Activated T-cell treated with anti-CD3 and anti-CD28 coated beads for 24 hours (primary cell): ENCODE results near the gene PADI2.

Source experiments
- DNase-seq: peaks from one replicate; pipeline ENCODE4 v3.0.0-alpha.2; 2020; ENCODE audit warnings: low read depth

PADI2 gene

DNA sequence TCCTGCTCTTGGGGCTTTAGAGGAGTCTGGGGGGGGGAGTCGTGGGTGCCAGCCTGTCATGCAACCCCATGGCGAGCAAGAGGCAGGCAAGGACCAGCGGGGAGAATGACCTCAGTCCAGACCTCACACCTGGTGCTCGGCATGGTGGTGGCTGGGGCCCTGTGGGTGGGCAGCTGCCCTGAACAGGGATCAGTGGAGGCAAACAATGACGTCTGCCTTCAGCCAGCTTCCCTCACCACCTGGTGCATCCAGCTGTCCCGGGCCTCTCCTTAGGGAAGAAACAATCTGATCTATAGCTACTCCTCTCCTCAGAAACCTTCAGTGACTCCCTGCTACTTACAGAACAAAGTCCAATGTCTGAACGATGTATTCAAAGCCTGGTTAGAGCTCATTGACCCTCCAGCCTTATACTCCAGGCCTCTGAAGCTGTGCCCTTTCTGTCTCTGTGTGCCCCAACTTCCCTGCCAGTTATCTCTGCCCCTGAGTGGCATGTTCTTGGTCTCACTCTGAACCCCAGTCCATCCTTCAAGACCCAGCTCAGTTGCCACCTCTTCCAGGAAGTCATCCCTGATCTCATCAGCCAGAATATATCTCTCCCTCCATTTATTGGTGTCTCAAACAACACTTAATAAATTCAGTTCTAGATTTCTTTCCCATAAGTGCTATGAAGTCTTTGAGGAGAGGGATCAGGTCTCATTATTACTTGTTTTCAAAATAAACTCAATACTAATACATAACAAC, 6.6 kb downstream of the PADI2 start:
- no peak for DNase-seq

DNA sequence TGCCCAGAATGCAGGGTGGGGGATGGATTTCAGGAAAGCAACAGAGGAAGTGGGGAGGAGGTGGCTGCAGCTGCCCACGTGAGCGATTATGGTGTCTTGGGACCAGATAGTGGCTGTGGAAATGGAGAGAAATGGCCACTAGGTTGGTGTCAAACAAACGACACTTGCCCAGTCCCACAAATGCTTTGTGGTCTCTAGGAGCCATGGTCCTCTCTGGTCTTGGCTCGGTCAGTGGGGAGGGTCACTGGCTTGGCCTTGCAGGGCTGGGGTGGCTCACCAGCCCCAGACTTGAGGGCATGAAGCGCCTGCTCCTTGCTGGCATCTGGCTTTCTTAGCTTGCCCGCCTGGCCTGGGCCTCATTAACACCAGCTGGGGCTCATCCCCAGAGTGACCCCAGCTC, 7.2 kb downstream of the PADI2 start:
- DNase-seq, result no peak

DNA sequence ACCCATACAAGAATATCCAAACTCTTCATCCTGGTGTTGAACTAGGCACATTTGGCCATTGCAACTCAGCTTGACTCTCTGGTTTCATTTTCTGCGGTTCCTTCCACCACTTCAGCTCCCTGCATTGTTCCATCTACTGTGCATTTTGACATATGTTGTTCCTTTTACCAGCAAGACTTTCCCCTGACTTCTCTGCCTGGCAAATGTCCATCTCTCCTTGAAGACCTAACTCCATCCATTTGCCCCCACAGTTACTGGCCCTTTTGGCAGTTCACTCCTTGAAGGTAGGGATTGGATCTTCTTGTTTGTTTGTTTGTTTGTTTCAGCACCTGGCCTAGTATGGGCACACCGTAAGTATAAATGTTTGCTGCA, 8.7 kb downstream of the PADI2 start:
- DNase-seq, result no peak

DNA sequence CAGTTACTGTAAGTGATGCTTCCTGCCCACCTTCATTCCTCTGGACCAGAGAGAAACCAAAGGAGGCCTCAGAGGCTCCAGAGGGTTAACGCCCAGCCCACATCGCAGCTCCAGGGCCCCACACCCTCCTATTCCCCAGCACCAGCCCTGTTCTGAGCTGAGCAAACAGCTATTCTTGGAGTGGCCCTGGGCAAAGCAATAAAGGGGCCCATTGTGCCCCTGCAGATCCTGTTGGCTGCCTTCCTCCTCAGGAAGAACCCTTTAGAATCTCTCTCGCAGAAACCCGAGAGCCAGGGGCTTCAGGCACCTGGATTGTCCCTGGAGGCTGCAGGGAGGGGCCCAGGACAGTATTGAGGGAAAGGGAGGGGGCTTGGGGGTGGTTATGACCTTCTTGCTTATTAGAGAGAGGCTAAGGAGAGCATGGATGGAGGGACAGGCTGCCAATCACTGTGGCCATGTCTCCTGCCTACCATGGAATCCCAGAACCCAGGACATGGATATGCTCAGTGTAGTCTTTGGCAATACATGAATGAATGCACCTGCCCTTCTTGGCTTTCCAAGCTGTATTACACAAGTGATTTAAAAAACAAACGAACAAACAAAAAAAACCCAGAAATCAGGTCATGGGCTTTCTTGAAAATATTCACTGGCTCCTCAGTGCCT, 9.2 kb downstream of the PADI2 start:
- no peak for DNase-seq

DNA sequence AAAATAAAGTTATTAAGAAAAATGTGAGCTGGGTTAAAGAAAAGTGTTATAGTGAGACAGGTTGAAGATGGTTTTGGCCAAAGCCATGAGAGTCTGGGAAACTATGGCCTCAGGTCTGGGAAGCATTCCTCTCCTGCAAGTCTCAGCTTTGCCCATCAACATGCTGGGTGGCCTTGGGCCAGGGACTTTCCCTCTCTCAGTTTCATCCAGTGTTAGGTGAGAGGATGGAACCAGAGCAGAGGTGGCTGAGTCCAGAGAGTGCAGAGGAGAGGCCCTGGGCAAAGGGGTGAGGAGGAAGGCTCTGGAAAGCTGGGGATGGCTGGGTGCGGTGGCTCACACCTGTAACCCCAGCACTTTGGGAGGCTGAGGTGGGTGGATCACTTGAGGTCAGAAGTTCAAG, 10.5 kb downstream of the PADI2 start:
- DNase-seq, result no peak

DNA sequence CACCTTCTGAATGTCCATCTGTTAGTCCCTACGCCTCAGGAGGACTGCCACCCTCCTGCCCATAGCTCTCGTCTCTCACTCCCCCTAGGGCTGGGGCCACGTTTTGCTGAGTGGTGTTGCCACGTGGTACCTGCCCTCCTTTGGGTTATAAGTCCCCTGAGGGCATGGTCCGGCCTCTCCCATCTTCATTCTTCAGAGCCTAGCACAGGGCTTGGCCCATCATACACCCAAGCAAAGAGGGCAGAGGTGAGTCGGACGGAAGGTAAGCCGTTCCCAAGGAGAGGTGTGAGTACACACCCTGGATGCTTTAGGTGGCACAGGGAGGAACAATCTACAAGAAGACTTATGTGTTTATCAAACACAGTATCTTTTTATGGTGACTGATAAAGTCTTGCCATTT, 10.9 kb downstream of the PADI2 start:
- DNase-seq, result no peak

DNA sequence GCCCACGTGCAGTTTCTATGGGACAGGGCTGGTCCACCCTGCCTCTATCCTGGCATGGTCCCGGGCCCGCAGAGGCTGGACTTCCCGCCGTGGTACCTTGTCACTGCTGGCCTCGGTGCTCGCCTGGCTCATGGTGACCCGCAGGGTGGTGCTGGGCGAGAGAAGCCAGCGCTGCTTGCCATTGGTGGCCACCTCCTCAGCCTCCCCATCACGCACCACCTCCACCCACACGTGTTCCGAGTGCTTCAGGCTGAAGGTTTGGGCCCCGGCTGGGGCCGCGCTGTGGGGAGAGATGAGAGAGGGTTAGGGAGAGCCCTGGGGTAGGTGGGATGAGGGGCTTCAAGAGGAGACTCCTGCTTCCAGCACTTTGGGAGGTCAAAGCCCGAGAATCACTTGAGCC, 14.5 kb downstream of the PADI2 start:
- no peak for DNase-seq

DNA sequence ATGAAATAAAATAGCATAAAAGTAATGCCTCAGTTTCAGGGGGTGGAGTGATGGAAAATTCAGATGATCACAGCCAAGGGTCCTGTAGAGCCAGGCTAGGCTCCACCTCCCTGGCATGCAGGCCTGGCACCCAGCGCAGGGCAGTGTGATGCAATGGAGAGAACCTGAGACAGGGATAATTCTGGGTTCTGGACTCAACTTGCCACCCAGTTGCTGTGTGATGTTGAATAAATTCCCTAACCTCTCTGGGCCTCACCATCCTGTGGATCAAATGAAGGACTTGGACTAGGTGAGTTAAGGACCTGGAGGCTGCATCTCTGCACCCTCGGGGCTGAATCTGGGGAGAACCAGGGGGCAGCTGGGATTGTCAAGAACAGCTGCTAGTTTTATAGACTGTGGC, 17.0 kb downstream of the PADI2 start:
- no peak for DNase-seq

DNA sequence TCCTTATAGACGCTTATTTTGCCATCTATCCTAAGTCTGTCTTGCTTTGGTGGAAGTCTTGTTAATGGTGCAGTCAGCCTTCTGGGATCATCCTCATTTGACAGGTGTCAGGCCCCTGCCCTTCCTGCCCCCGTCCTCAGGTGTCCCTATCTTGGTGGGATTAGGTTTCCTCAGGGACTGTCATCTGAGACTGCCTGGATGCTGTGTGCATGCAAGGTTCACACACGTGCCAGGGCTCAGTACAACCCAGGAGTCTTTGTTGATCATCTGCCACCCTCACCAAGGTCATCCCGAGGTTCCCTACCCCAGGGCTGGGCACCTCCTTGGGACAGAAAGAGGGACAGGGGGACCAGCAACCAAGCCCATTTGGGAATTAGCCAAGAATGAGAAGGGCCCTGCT, 18.0 kb downstream of the PADI2 start:
- no peak for DNase-seq

DNA sequence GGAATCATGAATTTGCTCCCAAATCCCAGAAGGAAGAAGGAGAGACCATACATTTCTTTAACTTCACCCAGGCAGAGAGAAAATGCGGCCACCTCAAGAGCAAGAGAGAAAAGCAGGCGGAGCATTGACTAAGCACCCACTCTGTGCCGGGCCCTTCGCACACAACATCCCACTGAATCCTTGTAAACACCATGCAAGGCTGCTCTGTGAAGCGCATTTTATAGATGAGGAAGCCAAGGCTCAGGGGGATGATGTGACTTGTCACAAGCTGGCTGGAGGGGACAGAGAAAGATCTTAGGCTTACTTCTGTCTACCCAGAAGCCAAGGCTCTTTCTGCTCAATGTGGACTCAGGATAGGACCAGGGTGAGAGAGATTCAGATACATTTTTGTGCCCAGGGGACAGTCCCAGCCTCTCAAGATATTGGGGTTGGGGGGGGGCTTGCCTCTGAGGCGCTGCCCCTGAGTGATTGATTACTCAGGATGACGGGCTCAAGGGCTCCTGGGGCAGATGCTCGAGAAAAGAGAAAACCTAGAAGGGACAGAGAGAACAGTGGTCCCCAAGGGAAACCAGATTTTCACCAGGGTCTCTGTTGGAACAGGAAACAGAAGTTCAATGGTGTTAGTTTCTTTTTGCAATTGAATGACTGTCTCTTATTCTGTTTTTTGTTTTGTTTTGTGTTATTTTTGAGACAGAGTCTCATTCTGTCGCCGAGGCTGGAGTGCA, 19.5 kb downstream of the PADI2 start:
- no peak for DNase-seq

DNA sequence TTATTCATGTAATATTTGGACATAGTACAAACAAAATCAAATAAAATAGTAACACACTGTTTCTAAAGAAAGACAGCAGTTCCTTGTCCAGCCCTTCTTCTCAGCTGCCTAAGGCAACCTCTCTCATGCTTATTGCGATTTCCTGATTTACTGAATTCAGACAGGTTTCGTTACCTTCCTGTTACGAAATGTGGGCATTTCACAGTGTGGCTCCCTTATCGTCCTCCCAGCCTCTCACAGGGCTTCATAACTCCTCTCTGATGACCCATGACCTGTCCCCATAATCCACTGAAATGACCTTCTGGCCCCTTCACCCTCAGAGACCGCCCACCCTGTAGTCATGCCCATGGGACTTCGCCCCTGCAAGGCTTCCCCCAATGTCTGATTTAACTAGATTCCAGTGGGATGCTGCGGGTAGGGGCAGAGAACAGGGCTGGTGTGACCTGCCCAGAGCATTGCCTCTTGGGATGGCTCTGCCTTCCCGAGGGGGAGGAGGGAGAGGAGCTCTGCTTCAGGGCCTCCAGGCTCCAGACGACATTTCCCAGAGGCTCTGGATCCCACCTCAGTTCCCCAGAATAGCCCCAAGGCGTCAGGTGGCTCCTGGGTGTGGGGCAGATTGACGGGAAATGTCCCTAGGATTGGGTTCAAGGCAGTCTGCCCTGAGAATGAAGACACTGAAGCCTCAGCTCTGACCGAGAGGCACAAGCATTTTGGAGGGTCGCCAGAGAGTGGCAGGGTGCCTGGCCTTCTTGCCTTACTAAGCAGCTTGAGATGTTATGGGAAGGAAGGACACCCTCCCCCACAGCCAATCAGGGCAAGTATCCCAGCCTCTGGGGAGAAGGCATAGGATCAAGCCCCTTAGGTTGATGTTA, 20.6 kb downstream of the PADI2 start:
- no peak for DNase-seq

DNA sequence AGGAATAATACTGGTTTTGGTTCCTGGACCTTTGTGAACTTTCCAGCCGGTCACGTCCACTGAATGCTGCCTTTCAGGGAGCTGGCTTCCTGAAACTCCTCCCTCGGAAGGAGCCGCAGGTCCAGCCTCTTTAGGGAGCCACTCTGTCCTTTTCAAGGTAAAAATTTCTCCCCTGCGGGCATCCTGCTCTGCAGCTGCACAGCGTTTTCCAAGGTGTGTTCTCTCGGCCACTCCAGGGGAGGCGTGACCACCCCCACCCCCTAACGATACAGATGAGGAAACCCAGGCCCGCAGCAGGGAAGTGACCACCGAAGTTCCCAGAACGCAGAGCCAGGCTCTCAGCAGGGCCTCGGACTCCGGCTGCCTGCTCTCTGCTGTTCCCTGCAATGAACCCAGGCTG, 21.5 kb downstream of the PADI2 start:
- no peak for DNase-seq

DNA sequence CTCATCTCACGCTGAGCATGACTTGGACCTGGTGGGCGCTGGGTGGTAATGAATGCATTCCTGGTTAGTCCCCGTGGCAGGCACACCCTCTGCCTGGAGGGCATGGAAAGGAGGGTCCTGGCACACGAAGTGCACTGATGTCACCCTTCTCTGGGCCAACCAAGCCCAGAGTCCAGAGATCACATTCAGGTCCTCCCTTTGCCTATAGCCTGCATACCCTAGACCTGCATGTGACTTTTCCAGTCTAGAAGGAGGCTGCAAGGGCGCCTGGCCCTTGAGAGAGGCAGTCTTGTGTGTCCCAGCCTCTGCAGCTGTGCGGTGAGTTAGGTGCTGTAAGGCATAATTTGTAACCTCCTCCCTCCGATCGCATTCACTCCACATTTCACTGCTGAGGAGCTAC, 22.1 kb downstream of the PADI2 start:
- DNase-seq, result no peak

DNA sequence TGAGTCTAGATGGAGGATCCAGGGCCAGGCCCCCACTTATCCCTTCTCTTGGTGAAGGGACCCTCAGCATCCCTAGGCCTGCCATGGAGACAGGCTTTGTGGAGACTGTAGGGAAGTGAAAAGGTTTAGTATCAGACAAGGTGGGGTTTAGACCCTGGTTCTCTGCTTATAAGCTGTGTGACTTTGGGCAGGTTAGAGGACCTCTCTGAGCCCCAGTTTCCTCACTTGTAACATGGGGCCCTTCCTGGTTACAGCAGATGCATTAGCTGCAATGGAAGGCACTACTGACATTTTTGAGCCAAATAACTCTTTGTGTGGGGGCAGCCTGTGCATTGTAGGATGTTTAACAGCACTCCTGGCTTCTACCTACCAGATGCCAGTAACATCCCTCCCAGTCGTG, 22.7 kb downstream of the PADI2 start:
- DNase-seq, result no peak

DNA sequence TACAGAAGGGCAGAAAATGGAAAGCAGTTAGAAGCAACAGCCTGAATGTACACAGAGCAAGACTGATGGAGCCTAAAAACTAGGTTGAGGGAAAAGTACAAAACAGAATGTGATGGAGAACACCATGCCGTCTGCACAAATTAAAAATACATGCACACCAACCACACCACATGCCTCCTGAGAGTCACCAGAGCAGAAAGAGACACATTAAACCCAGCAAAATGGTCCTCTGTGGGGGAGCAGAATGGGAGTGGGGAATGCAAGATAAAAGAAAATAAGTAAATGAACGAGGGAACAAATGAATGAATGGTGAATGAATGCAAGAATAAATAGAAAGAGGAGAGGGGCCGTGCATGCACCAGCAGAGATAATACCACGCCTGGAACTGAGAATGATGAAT, 24.1 kb downstream of the PADI2 start:
- no peak for DNase-seq

DNA sequence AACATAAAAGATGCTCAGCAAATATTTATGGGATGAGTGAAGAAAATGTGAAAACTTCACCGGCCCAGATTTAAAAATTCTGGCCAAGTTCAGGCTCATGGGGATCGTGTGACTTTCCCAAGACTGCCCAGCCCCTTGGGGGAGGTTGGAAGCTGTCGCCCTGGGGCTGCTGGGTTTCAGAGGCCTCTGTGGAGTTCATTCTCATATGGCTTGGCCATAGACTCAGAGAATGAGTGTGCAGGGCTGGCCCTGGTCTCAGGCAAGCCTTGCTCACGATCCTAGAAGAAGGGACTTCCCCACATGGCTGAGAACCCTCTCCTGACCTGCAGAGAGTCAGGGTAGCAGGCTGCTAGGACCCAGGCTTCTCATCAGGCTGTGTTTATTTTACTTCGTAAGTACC, 24.6 kb downstream of the PADI2 start:
- no peak for DNase-seq

DNA sequence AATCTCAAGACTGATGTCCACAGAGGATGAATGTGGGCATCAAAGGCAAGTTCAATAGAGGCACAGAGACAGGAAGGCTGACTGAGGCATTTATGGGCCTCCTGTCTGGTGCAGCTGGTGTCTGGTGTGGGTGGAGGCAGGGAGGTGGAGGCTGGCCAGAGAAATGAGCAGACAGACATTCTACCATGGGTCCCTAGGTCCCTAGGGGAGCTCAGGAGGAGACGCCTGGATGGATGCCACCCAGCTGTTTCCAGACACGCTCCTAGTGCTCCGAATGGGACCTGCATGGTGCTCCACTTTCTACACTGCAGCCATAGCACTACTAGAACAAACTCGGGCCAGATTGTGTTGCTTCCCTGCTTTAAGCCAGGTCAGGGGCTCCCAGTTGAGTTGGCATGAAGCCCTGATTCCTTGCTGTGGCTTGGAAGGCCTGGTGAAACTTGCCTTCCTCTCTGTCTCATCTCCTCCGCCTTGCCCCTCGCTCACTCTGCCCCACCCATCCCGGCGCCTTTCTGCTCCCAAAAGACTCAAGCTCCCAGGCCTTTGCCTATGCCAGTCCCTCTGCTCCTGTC, 25.3 kb downstream of the PADI2 start:
- DNase-seq, result no peak

DNA sequence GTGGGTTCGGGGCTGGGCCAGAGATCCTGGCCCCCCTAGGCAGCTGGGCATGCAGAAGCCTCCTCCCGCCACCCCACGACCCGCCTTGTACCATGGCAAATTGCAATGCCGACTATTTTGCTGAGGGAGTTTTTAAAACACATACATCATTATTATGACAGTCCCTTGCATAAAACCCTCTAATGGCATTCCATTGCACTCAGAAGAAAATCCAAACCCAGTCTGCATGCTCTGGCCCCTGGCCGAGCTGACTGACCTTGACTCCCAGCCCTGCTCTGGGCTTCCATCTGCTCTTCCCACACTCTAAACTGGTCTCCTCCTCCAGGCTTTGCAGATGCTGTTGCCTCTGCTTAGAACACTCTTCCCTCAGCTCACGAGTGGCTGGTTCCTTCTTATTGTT, 28.0 kb downstream of the PADI2 start:
- DNase-seq, result no peak

DNA sequence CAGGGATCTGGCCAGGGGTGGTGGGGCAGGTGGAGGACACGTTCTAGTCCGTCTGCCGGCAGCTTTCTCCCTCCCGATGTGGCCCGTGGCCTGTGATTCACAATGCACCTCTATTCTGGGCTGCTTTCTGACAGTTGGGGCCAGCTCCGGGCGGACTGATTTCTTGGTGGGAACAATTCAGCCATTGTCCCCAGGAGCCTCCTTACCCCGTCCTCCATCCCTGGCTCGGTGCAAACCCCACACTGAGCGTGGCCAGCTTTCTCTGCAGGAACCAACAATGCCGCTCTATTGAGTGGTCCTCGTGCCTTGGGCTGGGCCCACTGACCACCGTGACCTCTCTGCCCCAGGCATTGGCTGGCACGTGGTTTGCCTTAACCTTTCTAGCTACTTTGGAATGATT, 29.7 kb downstream of the PADI2 start:
- no peak for DNase-seq

DNA sequence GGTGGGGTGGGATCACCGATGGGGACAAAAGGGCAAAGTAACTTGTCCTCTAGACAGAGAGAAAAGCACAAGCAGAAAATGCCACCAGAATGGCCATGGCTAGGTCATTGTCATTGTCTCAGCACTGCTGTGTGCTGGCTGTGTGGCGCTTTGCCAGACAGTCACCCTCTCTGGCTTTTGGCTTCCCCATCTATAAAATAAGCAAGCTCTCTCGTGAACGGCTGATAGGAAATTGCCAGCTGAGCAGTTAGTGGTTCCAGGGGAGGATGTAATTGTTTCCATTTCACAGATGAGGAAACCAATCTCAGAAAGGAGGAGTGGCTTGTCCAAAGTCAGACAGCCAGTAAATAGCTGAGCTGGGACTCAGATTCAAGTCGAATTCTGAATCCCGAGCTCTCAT, 32.5 kb downstream of the PADI2 start:
- no peak for DNase-seq

DNA sequence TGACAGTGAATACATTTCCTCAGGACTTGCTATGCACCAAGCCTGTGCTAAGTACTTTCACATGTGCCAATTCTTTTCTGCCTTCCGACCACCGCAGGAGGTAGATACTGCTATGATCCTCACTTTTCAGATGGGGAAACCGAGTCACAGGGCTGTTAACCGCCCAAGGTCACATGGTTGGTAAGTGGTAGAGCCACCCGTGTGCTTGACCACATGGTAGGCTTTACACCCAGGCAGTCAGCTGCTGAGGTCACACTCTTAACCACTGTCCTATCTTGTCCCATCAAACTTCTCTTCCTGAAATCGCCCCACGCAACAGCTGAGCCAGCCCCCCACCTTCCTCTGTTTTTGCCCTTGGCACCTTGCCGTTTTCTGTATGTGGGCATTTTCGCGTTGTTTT, 34.5 kb downstream of the PADI2 start:
- DNase-seq, result no peak

DNA sequence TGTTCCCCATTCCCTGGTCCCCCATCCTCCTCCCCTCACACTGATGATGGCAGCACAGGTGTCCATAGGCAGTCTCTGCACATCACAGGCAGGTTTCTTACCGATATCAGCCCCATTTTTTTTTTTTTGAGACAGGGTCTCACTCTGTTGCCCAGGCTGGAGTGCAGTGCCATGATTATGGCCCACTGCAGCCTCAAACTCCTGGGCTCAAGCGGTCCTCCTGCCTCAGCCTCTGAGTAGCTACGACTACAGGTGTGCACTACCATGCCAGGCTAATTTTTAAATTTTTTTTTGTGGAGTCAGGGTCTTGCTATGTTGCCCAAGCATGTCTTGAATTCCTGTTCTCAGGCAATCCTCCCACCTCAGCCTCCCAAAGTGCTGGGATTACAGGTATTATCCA, 36.5 kb downstream of the PADI2 start:
- DNase-seq, result no peak
